ENCODE data around the gene MAP4K3.

MAP4K3 gene

GRCh38 chr2:39334978-39335377 lies 102.1 kb downstream of the MAP4K3 start (continued):
- TF ChIP-seq ZNF610 (tag by site-specific recombination; IDR thresholded peaks at IDR 0.05; ENCODE audit: borderline replicate concordance), result no peak

GRCh38 chr2:39334529-39334928 lies 102.6 kb downstream of the MAP4K3 start:
- POLR2A ChIA-PET, result no interaction called here
- no peak overlapping the region for H3K27ac ChIP-seq (ENCODE audit: extremely low read depth, low read depth, low read length)
- CTCF ChIA-PET, result interaction anchor here (0.6 kb wide), 1 partner anchor 480 kb away, joined by 3 read pairs; no protein-coding TSS in a partner anchor
- H3K9me3 ChIP-seq (ENCODE audit: control insufficient read depth, insufficient read depth, low read depth, low read length), result no peaks in the 10 kb centered on the region
- H3K36me3 ChIP-seq (ENCODE audit: control insufficient read depth in 2 of 2, insufficient read depth in 1 of 2, low read length in 2 of 2), result peaks cover 0 to 6% of the 10 kb centered on the region in 2 experiments; a peak in 2 of 3 replicates
- H3K4me1 ChIP-seq (ENCODE audit: control insufficient read depth, insufficient read depth, low read length), result no peaks in the 10 kb centered on the region
- TF ChIP-seq ZNF362 (tag by site-specific recombination; IDR thresholded peaks at IDR 0.05), result no peak
- no peak for TF ChIP-seq ZNF416 (tag by site-specific recombination; IDR thresholded peaks at IDR 0.05)
- no peak for TF ChIP-seq ZNF449 (tag by site-specific recombination; IDR thresholded peaks at IDR 0.05)
- no peak for TF ChIP-seq ZNF701 (tag by site-specific recombination; IDR thresholded peaks at IDR 0.05)
- no peak for TF ChIP-seq ZNF26 (tag by site-specific recombination; IDR thresholded peaks at IDR 0.05)
- TF ChIP-seq TSHZ1 (tag by site-specific recombination; IDR thresholded peaks at IDR 0.05; ENCODE audit: borderline replicate concordance), result no peak
- no peak for TF ChIP-seq ZNF560 (tag by site-specific recombination; IDR thresholded peaks at IDR 0.05; ENCODE audit: borderline replicate concordance)
- TF ChIP-seq ZNF707 (tag by site-specific recombination; IDR thresholded peaks at IDR 0.05), result no peak
- TF ChIP-seq ZNF654 (tag by site-specific recombination; IDR thresholded peaks at IDR 0.05; ENCODE audit: low read depth), result no peak
- TF ChIP-seq ZNF324 (tag by site-specific recombination; IDR thresholded peaks at IDR 0.05), result no peak
- no peak for TF ChIP-seq ZNF398 (tag by site-specific recombination; IDR thresholded peaks at IDR 0.05)
- no peak for TF ChIP-seq PRDM6 (tag by site-specific recombination; IDR thresholded peaks at IDR 0.05)
- no peak for TF ChIP-seq IKZF3 (tag by site-specific recombination; IDR thresholded peaks at IDR 0.05)
- TF ChIP-seq ZNF169 (tag by site-specific recombination; IDR thresholded peaks at IDR 0.05), result no peak
- no peak overlapping the region for H3K4me3 ChIP-seq (ENCODE audit: low read depth, low read length)
